ENCODE results near the gene MYG1.

MYG1 gene

DNA sequence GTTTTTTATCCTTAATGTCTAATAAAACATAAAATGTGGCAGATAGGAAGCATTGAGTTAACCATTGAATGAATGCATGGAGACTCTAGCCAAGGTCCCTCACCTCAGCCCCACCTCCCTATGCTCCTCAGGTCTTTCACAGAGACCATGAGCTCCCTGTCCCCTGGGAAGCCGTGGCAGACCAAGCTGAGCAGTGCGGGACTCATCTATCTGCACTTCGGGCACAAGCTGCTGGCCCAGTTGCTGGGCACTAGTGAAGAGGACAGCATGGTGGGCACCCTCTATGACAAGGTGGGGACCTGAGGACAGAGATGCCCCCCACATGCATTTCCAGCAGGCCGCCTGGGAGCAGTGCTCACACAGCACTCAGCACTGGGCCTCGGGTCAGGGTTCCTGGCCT is 3.4 kb downstream of the MYG1 start:
- ChIA-PET POLR2A (ENCODE audit: low non-redundant PET) (no interaction called here), CTCF (interaction anchor here (1.4 kb wide), 1 partner anchor 237 kb away, joined by 4 read pairs; no protein-coding TSS in a partner anchor)
- no peak for DNase-seq (ENCODE audit: low spot score)
- peak overlapping the region; percentile 26; the same call in 1 of the 2 replicates for H3K27ac ChIP-seq
- TF ChIP-seq, protein P1, sequence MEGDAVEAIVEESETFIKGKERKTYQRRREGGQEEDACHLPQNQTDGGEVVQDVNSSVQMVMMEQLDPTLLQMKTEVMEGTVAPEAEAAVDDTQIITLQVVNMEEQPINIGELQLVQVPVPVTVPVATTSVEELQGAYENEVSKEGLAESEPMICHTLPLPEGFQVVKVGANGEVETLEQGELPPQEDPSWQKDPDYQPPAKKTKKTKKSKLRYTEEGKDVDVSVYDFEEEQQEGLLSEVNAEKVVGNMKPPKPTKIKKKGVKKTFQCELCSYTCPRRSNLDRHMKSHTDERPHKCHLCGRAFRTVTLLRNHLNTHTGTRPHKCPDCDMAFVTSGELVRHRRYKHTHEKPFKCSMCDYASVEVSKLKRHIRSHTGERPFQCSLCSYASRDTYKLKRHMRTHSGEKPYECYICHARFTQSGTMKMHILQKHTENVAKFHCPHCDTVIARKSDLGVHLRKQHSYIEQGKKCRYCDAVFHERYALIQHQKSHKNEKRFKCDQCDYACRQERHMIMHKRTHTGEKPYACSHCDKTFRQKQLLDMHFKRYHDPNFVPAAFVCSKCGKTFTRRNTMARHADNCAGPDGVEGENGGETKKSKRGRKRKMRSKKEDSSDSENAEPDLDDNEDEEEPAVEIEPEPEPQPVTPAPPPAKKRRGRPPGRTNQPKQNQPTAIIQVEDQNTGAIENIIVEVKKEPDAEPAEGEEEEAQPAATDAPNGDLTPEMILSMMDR (conservative IDR thresholded peaks at IDR 0.05; ENCODE audit: low read depth): no peak

DNA sequence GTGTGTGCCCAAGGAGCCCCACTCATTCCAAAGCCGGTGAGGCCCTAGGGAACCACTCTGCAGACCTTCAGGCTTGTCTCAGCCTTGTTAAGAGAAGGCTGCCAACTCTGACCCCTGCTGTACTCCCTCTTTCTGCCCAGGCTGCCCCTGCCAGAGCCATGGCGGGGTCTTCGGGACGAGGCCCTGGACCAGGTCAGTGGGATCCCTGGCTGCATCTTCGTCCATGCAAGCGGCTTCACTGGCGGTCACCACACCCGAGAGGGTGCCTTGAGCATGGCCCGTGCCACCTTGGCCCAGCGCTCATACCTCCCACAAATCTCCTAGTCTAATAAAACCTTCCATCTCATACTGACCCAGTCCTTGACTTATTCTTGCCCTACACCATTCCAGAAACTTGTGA is 7.3 kb downstream of the MYG1 start:
- TF ChIP-seq, protein P1 (conservative IDR thresholded peaks at IDR 0.05; ENCODE audit: low read depth): no peak
- DNase-seq (ENCODE audit: low spot score): no peak
- CTCF ChIA-PET: no interaction called here
- H3K27ac ChIP-seq: peak overlapping the region; percentile 19; the same call in 1 of the 2 replicates
- POLR2A ChIA-PET (ENCODE audit: low non-redundant PET): no interaction called here

DNA sequence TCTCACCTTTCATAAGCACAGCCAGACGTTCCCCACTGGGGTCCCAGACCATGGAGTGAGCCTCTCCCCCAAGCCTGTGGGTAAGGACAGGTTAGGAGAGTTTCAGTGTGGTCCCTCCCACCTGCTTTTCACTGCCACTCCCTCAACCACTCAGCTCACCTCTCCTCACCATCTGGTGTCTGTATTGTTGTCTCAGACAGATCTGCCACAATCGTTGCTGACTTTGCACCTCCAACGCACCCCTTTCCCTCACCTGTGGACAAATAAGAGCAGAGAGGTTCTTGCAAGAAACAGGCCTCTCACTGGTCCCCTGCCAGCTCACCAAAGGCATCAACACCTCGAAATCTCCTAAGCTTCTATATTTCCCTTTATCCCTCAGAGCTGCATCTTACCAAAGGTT is 8.8 kb downstream of the MYG1 start:
- POLR2A ChIA-PET (ENCODE audit: low non-redundant PET): no interaction called here
- CTCF ChIA-PET: interaction anchor here (0.6 to 1.0 kb wide), 2 partner anchors 12 to 35 kb away, joined by 3 to 5 read pairs; partner anchors contain the start of gene AAAS
- TF ChIP-seq, protein P1 (conservative IDR thresholded peaks at IDR 0.05; ENCODE audit: low read depth): no peak
- DNase-seq (ENCODE audit: low spot score): no peak
- peak overlapping the region; percentile 15 for H3K27ac ChIP-seq

DNA sequence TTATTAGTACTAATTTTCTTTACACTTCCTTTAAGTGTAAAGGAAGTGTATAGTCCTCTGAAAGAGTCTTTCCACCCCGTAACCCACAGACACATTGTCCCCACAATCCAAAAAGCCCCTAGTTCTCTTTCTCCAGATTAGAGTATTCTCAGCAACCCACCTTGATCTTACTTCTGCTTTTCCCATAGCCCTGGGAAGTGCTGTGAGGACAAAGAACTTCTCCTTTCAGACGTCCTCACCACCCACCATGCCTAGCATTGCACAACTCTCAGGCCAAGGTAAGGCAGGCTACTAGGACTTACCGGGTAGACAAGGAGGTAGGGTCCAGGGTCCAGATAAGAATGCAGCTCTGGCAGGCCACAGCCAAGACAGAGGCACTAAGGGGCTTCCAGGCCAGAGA is 14.5 kb downstream of the MYG1 start:
- ChIA-PET POLR2A (ENCODE audit: low non-redundant PET) (no interaction called here), CTCF (no interaction called here)
- TF ChIP-seq, protein P1 (conservative IDR thresholded peaks at IDR 0.05; ENCODE audit: low read depth): no peak
- H3K27ac ChIP-seq: no peak overlapping the region
- DNase-seq (ENCODE audit: low spot score): no peak

DNA sequence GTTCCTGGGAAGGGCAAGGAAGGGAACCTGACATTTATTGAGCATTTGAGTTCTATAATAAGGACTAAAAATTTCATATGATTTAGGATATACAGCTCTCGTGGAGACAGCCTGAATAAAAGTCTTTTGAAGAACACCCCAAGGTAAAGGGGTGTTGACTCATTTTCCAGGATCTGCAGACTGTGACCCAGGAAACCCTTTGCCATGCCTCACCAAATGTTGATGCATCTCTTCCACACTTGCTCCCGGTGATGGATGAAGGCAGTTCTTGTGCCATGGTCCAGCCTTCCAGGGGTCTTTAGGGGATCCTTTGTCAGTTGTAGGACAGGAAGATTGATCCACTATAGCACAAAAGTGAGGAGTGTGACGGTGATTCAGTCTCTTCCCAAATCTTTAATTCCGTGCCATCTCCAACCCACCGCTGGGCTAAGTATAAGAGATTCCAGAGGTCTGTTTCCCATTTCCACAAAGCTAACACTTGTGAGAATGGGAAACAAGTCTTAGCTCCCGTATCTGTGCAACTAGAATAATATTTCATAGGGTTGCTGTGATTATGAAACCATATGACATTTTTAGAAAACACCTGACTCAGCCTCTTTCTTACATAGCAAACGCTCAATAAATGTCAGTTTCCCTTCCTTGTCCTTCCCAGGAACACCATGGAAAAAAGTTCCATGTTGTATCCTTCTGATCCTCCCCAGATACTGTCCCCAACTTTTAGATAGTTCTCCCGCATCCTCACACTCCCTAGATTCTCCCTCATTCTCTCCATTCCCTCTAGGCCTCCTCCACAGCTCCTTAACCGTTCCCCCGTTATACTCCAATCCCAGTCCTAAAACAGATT is 21.1 kb downstream of the MYG1 start:
- CTCF ChIA-PET: interaction anchor here (0.5 to 2.0 kb wide), 23 partner anchors 11 to 314 kb away, joined by 3 to 17 read pairs (median 4); partner anchors contain the start of genes EIF4B, ESPL1, MYG1 and PFDN5
- POLR2A ChIA-PET (ENCODE audit: low non-redundant PET): interaction anchor here (0.7 to 1.4 kb wide), 3 partner anchors 21 to 68 kb away, joined by 4 to 6 read pairs (median 4); partner anchors contain the start of genes MYG1 and PFDN5
- TF ChIP-seq, protein P1 (conservative IDR thresholded peaks at IDR 0.05; ENCODE audit: low read depth): no peak
- H3K27ac ChIP-seq: peak overlapping the region; percentile 95
- no peak for DNase-seq (ENCODE audit: low spot score)

DNA sequence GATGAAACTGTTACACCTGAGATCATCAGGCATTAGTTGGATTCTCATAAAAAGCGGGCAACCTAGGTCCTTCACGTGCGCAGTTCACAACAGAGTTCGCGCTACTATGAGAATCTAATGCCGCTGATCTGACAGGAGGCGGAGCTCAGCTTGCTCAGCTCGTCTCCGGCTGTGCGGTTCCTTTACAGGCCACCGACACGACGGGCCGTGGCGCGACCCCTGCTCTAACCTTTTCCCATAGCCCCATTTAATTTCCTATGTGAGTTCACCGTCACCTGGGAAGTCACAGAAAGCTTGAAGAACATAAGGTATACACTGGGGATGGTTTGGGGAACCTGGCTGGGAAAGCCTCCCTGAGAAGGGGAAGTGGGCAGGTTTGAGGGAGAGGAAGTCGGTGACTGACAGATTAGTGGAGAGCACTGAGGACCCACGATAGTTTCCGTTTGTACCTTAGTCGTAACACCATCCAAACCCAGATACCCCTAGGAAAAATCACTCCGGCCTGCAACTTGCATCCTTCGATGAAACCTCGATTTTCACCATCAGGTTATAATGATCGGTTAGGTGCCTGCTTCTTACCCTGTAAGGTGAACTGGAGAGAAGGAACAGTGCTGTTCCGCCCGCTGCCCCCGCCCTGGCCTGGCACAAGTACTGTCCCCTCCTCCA is 24.8 kb downstream of the MYG1 start:
- no peak for DNase-seq (ENCODE audit: low spot score)
- peak overlapping the region; percentile 91 for H3K27ac ChIP-seq
- POLR2A ChIA-PET (ENCODE audit: low non-redundant PET): interaction anchor here (0.5 kb wide), 1 partner anchor 220 kb away, joined by 3 read pairs; no protein-coding TSS in a partner anchor
- CTCF ChIA-PET: interaction anchor here (0.5 to 2.7 kb wide), 7 partner anchors 21 to 310 kb away, joined by 3 to 10 read pairs (median 3); no protein-coding TSS in a partner anchor
- TF ChIP-seq, protein P1 (conservative IDR thresholded peaks at IDR 0.05; ENCODE audit: low read depth): no peak
